HG03565 (cell line): ENCODE results near the gene HTD2.
A peak's percentile ranks its signal among the peaks of the same experiment; 100 is the strongest.
"Not testable (repeated sequence)": the region's sequence is repeated elsewhere in the genome, so short reads cannot be mapped to it uniquely, and the experiment has no call there.

Experiments used
- ATAC-seq: cut with Tn5 transposase; IDR thresholded peaks from one replicate; pipeline ENCODE4 v1.9.1; 2021; ENCODE audit warnings: mild to moderate bottlenecking, moderate library complexity; ENCODE audit not compliant: unreplicated experiment

Gene HTD2

DNA sequence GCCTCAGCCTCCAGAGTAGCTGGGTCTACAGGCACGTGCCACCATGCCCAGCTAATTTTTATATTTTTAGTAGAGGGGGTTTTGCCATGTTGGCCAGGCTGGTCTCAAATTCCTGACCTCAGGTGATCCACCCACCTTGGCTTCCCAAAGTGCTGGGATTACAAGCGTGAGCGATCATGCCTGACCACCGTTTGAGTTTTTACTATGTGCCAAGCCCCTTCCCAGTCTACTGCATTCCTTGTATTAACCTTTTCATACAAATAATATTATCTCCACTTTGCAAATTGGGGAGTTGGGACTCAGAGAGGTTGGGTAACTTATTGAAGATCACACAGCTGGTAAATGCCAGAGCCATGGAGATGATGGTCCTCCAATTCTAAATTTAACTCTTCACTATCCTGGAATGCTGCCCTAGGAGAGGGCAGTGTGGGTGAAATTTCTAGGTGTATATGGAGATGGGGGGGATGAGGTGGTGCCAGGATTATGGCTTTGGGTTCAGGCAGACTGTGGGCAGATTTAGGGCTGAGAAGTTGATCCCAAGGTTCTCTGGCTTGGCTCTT, 25.4 kb downstream of the HTD2 start:
- no peak for ATAC-seq

DNA sequence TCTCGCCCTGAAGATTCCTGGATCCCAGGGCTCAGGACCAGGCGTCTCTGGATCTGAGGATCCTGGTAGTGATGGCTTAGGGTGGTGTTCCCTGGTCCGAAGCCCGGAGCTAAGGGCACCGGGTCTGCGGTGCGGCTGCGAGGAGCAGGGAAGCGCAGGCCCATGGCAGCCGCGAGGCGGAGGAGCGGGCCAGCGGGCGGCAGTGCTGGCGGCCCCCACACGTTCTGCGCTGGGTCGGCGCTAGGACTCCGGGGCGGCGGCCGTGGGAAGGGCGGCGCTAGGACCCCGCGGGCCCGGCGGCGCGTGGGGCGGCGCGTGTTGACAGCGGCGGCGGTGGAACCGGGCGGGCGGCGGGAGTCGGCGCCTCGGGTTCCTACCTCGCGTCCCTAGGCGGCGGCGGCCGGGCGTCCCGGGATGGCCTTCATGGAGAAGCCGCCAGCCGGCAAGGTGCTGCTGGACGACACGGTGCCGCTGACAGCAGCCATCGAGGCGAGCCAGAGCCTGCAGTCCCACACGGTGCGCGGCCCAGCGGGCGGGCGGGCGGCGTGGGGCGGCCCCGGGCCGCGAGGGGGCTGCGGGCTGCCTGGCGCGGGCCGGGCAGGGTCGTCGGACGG, 26.4 kb downstream of the HTD2 start, which contains the start of gene PXK:
PXK (plus strand) TSS at position 318 of the 614 bp plus-strand sequence; CDS start at position 415, 97 bp downstream.
- peak; percentile 81 for ATAC-seq

DNA sequence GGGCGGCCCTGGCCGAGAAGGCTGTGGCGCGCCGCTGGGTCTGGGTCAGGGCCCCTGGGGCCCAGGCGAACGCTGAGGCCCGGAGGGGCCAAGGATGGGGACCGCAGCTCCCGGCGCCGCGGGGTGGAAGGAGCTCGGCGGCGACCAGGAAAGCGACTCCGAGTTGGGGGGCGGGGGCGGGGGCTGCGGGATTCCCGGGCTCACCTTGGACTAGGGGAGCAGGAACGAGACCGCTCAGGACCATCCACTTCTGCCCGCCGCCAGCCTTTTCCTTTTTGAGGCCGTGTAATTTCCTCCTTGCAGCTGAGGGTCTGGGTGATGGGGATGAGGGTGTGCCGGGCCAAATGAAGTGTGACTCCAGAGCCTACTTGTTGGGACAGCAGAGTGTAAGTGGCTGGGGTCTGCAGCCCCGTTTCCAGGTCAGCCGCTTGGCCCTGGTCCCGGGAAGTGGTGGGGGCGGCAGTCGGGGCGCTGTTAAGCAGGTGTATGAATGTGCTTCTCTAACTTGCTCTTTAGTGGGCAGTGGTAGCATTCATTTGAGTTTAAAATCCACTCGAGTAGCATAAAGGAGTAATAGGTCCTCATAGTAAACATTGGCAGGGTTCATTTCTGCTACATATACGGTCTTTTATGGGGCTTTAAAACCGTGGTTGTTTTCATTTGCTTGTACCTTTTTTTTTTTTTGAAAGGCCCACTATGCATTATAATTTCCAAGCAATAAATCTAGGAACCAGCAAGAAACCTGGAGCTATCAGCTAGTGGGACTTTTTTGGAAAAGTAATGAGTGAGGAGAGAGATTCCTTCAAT, 27.1 kb downstream of the HTD2 start:
- ATAC-seq: peak; percentile 43

DNA sequence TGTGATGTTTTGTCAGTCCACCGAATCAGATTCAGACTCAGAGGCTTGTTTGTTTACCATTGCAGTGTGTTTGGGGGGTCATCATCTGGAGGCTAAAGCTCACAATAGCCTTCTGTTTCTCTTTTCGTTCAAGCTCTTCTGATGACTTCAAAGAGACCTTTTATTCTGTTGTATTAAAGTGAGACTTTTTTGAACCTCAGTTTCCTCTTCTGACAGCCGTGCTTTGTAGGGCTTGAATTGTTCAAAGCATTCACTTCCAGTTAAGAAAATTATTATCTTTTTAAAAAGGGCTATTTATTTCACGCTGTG, 27.6 kb downstream of the HTD2 start:
- no peak for ATAC-seq

DNA sequence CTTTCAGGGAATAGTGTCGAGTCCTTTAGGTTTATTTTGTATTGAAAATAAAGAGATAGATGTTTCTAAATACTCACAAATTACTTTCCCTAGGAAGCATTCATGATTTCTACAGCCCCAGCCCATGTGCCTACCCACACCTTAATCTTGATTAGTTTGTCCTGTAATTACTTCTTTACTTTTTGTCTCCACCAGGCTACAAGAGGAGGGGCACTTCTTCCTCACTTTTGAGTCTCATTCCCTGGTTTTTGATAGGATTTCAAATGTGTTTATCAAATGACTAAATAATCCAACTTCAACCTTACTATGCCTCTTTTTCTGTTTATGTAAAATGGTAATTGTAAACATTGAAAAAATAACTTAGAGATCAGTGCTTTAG, 28.2 kb downstream of the HTD2 start:
- ATAC-seq: no peak

DNA sequence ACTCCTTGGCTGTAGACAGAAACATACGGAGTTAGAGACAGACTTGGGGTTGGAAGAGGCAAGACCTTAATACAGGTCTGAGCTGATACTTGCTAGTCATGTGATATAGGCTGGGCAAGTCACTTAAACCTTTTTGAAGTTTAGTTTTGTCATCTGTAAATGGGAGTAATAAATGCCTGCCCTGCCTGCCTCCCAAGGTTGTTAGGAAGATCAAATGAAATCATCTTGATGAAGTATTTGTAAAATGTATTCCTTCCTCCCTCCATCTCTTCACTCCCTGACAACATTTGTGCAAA, 29.3 kb downstream of the HTD2 start:
- ATAC-seq: no peak

DNA sequence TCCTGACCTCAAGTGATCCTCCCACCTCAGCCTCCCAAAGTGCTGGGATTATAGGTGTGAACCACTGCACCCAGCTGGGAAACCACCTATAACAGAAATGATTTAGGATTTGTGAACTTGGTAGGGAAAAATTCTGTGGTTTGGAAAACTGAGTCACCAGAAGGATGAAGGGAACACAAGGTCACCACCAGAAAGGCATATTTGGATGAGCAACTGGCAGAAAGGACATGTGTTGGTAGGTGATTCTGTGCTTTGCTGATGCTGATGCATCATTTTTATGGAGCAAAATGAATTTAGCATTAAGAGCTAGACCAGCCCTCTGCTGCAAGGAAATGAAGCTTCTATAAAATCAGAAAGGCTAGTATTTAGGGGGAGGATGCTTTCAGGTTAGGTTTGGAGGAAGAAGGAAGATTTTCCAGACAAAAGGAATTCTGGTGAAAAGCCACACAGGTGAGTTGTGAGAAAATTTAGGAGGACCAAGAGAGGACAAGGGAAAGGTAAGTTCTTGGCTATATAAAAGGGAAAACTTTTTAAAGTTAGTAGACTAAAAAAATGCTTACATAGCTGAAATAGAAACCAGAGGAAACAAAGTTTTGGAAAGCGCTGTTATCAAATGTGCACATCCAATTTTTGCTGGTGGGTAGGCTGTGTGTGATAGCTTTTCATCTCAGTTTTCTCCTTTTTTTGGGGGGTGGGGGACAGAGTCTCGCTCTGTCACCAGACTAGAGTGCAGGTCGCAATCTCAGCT, 30.0 kb downstream of the HTD2 start:
- no peak for ATAC-seq

DNA sequence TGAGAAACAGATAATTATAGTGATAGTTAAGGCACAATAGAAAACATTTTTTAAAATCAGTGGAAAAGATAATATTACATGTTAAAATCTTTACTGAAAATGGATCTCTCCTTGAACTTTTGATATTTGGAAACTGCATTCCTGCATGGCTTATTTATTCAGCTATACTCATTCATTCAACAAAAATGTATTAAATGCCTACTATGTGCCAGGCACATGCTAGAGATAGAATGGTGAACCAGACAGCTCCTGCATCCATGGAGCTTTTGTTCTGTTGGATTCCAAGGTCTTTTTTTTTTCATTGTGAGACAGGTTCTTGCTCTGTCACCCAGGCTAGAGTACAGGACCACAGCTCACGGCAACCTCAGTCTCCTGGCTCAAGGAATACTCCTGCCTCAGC, 30.9 kb downstream of the HTD2 start:
- no peak for ATAC-seq

DNA sequence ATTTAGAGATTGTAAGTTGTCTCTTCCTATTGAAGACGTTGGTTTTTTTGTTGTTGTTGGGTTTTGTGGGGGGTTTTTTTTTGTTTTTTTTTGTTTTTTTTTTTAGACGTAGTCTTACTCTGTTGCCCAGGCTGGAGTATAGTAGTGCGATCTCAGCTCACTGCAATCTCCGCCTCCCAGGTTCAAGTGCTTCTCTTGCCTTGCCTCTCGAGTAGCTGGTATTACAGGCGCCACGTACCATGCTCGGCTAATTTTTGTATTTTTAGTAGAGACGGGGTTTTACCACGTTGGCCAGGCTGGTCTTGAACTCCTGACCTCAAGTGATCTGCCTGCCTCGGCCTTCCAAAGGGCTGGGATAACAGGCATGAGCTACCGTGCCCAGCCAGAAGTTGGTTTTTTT, 32.8 kb downstream of the HTD2 start:
- ATAC-seq: not testable (repeated sequence)

DNA sequence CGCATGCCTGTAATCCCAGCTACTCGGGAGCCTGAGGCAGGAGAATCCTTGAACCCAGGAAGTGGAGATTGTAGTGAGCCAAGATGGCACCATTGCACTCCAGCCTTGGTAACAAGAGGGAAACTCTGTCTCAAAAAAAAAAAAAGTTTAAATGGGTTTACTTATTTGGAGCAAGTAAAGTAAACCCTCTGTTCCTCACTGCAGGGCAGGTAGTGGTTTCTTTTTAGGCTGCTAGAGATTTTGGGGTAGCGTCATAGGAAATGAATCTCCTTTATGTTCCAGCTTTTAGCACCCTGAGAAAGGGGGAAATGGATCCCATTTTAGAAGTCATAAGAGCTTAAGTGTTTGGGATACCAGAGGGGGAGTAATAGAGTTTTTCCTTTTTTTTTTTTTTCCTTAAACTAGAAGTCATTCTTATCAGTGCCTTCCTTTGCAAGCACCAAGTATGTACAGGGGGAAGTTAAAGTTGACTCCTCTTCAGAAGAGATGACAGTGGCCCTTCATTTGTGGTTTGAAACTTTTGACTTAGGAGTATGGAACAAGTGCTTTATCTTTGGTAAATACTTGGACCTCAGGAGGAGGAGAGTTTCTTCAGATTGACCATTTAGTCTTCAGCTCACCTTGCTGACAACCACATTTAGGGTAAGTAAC, 34.4 kb downstream of the HTD2 start:
- no peak for ATAC-seq

DNA sequence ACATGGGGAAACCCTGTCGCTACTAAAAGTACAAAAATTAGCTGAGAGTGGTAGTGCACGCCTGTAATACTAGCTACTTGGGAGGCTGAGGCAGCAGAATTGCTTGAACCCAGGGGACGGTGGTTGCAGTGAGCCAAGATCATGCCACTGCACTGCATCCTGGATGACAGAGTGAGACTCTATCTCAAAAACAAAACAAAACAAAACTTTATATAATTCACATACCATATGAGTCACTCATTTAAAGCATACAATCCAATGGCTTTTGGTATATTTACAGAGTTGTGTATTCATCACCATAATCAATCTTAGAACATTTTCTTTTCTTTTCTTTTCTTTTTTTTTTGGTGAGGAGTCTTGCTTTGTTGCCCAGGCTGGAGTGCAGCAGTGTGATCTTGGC, 35.1 kb downstream of the HTD2 start:
- ATAC-seq: no peak

DNA sequence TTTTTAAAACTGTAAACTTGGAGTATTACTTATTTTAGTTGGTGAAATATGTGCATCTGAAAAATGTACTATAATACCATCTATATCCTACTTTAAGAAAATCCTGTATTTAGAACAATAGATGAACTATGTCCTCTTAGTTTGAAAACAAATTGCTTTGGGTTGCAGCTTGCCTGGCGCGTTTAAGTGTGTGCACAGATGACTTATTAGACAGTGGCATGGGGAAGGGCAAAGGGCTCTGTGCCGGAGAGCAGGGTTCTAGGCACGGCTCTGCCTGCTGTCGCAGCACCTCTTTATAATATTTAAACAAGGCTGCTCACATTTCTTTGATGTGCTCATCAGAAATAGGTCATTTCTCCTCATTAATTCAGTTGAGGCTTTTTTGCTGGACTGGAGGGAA, 36.4 kb downstream of the HTD2 start:
- no peak for ATAC-seq

DNA sequence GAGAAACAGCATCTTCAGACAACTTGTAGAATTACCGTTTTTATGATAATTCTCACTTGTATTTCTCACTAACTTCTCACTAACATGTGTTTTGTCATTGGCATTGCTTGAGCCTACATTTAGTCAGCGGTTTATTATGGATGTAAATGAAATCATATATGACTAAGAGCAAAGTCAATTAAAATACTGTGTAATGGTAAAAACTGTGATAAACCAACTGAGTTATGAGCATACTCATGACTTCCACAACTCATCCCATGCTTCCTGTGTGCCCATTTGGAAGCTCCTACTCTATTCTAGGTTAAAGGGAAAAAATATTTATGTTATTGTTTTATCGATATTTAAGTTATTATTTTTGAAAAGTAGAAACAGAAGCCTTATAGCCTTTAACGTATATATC, 39.1 kb downstream of the HTD2 start:
- ATAC-seq: no peak

DNA sequence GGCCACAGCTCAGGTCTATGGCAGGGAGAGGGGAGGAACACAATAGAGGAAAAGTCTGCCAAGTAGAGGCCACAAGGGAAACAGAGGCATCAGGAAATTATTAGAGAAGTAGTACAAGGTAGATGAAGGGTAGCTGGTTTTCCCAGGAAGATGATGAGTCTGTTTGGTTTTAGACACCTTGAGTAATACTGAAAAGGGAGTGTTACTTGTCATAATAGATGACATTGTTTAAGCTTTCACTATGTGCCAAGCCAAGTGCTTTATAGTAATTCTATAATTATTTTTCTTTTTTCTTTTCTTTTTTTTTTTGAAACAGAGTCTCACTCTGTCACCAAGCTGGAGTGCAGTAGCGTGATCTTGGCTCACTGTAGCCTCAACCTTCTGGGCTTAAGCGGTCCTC, 40.0 kb downstream of the HTD2 start:
- ATAC-seq: no peak

DNA sequence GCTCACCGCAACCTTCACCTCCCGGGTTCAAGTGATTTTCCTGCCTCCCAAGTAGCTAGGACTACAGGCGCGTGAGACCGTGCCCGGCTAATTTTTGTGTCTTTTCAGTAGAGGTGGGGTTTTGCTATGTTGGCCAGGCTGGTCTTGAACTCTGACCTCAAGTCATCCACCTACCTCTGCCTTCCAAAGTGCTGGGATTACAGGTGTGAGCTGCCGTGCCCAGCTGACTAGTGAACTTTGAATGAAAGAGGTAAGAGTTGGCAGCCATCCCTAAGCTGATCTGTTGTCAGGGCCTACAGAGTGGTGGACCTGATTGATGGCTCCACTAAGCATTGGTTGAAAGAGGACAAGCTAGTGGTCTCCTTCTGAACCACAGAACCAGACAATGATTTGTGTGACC, 41.7 kb downstream of the HTD2 start:
- ATAC-seq: no peak

DNA sequence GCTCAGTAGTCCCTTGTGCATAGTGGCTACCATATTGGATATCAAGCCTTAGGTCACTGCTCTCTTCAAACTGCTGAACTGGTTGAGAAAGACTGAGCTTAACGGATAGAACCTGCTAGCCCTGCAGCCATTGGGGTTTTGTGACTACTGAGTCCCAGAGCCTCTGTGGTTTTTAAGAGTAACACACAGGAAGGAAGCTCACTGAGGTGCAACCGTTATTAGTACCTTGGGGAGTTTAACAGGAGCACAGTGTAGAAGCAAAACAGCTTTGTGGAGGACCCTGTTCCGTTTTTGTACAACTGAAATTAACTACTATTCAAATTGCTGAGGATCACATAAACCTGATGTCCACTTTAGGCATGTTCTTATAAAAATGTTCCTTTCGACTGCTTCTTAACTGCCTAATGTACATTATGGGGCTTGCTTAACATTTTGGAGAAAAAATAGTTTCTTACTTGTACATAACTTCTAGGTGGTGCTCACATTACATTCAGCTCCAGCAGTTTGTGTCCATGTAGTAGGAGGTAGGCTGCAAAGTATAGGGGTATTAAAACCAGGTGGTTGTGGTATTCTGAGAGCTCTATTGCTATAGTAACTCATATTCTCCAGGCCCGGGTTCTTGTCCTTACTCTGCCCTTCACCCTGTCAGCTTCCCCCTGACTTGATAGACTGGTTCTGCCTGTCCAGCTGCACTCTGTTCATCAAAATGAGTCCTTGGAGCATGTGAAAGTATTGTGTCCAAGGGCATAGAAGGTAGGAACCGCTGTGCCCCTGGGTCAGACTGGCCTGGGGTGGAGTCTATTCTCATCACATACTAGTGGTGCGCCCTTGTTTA, 43.7 kb downstream of the HTD2 start:
- ATAC-seq: peak; percentile 89

DNA sequence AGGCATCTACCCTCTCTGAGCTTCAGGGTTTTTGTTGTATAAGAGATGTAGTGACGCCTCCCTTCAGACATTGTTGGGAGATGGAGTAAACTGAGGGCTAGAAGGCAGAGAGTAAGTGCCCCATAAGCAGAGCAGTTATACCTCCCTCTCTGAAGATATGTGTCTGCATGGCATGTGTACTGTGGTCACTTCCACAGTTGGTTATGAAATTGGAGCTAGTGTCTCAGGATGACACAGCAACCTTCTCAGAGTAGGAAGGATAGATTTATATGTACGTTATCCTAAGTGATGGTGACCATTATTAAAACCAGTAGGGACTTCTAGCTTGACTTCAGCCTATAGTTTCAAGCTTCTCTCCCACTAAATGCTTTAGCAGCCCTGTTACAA, 44.3 kb downstream of the HTD2 start:
- ATAC-seq: no peak

DNA sequence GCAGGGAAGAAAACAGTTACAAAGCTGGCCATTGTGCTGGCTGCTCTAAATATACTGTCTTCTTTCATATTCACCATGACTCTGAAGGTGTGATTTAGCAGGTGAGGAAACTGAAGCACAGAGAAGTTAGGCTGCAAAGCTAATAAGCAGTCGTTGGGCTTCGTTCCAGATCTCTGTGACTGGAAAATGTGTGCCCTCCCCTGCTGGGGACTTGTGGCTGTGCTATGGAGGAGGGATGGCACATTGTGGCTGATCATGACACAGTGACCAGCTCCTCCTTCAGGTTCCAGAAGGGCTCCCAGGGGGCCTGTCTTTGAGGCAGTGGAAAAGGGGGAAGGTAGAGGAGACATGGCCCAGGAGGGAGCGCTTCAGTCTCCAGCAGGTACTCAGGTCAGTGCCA, 45.6 kb downstream of the HTD2 start:
- no peak for ATAC-seq

DNA sequence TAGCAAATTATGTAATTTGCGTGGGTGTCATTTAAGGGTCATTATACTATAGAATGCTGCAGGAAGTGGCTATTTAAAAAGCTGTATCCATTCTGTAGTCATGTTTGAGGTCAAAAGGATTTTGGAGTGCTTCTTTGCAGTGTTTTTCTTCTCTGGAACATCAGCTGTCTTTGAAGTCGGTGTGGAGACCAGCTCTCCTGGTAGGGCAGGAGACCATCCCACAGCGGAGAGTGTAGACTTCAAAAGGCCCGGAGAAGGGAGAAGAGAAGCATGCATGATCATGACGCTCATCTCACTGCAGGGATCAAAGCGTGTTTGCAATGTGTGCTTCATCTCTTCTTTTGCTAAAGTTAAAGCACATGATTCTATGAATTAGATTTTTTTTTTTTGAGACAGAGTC, 46.3 kb downstream of the HTD2 start:
- no peak for ATAC-seq

DNA sequence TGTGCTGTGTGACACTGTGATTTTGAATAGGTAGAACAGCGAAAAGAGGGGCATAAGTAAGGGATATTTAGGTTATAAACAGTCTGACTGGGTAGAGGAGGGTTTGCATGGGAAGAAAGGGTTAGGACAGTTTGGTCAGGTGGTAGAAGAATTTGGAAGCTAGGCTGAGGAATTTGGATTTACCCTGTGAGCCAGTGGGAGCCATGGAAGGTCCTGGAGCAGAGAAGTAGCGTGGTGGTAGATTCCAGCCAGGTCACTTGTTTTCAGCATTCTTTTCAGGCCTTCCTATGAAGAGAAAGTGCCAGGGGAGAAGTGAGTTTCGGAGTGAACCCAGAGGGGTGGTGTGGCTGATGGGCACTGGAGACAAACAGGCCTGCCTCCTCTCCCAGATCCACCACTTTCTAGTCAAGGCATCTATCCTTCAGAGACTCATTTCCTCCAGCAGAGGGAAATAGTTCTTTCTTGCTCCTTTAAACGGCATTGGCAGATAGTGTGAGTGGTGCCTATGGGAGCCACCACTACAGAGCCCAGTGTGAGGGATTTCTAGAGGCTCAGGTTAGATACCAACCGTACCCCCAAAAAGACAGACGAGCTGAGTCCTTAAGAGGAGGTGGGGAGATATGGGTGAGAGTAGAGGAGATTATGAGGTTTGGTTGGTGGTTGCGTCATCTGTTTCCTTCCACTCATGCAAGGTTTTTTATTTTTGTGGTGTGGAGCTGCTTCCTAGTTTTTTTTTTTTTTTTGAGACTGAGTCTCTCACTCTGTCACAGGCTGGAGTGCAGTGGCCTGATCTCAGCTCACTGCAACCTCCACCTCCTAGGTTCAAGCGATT, 47.6 kb downstream of the HTD2 start:
- no peak for ATAC-seq
